HL-60/S4 treated with retinoic acid at 250 ng/mL for 4 days and 3 days (cell line): Measurements from ENCODE around the gene OBSL1.

Experiments used
- in situ Hi-C: fragments of 300-500 bp; cut with MboI; formaldehyde crosslinking; loops from 2 replicates; pipeline ENCODE4 v1.7.0; 2022; ENCODE audit warnings: low sequenced_read_pairs

OBSL1 gene

DNA sequence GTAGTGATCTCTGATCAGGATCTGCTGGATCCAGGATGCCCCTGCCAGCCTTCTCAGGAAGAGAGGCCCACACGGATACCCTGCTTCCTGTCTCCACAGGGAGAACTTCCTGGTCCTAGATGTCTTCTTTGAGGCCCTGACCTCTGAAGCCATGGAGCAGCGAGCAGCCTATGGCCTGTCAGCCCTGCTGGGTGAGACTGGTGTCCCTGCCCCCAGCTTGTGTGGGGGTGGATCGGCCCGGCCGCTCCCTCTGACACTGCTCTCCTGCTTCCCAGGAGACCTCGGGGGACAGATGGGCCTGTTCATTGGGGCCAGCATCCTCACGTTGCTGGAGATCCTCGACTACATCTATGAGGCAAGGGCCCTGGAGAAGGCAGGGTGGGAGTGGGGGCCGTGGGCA lies 34.4 kb downstream of the OBSL1 start:
- in situ Hi-C loops = no loop called here

- in situ Hi-C loops = no loop called here
Observed at GRCh38 chr2:219536425-219536824, 34.9 kb downstream of the OBSL1 start.

- in situ Hi-C loops = no loop called here
Observed at GRCh38 chr2:219533930-219534661, 37.2 kb downstream of the OBSL1 start.

DNA sequence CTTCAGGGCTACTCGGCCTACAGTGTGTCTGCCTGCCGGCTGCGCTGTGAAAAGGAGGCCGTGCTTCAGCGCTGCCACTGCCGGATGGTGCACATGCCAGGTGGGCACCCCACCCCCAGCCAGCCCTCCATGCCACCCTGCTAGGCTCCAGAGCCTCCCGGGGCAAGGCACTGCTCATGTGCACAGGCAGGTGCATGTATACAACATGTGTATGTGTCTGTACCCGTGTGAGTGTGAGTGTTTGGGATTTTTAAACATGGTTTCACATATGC lies 39.0 kb downstream of the OBSL1 start:
- in situ Hi-C loops = no loop called here

GRCh38 chr2:219531639-219532377 lies 39.5 kb downstream of the OBSL1 start:
- in situ Hi-C loops = no loop called here

DNA sequence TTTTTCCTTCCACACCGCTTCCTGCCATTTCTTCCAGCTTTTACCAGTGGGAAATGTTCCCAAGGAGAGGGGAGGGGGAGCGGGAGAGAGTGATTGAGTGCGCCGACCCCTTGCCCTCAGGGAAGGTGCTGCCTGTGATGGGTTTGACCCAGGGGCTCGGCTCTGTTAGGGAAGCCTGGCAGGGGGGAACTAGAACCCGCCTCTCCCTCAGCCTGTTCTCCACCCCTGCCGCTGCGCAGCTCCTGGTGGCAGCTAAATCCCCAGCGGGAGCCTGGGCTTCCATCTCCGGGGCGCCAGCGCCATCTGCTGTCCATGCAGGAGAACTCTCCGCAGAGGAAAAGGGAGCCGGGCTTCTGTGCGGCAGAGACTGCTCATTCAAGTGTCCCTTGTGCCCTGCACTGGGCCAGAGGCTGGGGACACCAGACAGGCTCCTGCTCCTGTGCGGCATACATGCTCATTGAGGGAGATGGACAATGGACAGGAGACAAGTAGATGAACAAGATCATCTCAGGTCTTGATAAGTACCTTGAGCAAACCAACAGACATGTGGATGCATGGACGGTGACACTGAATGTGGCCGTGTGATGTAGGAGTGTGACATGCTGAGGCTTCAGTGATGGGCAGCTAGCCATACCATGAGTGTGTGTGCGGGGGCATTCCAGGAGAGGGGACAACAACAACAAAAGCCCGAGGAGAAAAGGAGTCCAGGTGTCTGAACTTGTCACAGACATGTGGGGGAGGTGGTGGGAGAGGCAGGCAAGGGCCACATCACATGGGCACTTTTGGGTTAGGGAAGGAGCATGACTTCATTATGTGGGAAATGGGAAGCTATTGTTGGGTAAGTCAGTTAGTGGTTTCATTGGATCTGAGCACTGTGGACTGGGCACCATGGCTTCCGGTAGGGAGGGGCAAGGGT lies 41.0 kb downstream of the OBSL1 start:
- in situ Hi-C loops = no loop called here

GRCh38 chr2:219527472-219527871 lies 43.9 kb downstream of the OBSL1 start:
- in situ Hi-C loops = no loop called here

- in situ Hi-C loops = no loop called here
Observed at GRCh38 chr2:219527076-219527394, 44.3 kb downstream of the OBSL1 start.

DNA sequence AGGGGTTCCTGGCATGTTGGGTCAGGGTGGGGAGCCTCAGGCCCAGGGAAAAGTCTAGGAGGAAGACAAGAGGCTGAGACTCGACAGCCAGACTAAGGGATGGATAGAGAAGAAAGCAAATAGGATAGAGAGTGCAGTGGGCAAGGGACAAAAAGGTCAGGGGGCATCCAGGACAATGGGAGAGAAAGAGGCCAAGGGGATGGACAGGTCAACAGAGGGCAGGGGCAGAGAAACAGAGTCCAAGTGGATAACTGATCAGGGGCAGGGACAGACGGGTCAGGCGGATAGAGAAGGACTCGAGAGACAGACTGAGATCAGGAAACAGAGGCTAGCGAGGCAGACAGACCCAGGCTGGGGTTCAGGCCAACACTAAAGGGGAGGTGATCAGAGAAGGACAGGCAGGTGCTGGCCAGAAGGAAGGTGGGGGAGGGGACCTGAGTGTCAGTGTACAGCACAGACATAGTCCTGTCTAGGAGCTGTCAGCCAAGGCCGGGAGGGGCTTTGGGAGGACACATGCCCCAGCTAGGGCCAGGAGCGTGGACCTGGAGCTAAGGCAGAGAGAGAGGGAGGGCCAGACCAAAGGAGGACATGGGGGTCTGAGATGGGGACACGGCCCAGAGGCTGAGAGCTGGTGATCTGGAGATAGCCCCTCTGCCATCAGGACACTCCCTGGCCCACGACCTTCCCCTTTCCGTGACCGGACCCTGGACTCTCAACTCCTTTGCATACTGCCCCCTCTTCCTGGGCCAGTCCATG lies 44.8 kb downstream of the OBSL1 start:
- in situ Hi-C loops = no loop called here

GRCh38 chr2:219525533-219526232 lies 45.7 kb downstream of the OBSL1 start:
- in situ Hi-C loops = no loop called here

GRCh38 chr2:219524817-219525216 lies 46.5 kb downstream of the OBSL1 start:
- in situ Hi-C loops = no loop called here

DNA sequence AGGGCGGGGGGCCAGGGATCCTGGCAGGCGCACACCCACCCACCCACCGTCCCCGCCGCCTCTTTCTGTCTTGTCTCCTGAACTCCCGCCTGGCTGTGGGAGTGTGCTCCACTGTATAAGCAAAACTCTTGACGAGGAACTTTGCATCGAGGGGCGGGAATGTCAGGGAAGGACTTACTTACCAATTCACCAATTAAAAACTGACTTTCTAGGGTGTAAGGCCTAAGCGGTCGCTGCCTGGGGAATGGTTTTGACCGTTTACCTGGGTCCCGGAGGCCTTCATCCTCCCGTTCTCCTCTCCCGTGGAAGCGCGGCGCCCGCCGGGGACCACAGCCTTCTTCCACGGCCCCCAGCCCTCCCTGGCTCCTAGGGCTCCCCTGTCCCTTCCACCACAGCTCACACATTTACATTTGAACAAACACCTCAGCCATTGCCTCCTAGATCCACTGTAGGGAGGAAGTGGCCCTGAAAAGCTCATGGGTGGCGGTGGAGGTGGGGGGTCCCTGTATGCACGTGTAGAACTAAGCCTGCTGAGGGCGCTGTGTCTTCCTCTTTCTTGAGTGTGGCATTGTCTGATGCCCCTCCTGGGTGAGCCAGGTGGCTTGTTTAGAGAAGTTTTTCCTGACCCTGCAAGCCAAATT lies 48.2 kb downstream of the OBSL1 start:
- in situ Hi-C loops = no loop called here

- in situ Hi-C loops = no loop called here
Observed at GRCh38 chr2:219522111-219523030, 49.0 kb downstream of the OBSL1 start.

- in situ Hi-C loops = no loop called here
Observed at GRCh38 chr2:219521066-219521880, 50.1 kb downstream of the OBSL1 start.

- in situ Hi-C loops = no loop called here
Observed at GRCh38 chr2:219520079-219520478, 51.3 kb downstream of the OBSL1 start.

DNA sequence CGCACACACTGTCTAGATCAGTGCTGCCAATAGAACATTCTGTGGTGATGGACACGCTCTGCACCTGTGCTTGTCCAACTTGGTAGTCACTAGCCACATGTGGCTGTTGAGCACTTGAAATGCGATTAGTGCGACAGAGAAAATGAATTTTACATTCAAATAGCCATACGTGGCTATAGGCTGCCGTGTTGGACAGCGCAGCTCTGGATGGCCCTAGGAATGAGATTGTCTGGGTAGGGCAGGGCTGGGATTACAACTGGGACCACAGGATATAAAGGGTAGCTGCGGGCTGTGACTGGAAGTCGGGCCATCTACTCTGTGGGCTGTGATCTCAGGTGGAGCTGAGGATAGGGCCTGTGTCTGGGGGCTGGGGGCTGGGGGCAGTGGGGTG lies 51.8 kb downstream of the OBSL1 start:
- in situ Hi-C loops = no loop called here

GRCh38 chr2:219517954-219518778 lies 53.2 kb downstream of the OBSL1 start:
- in situ Hi-C loops = no loop called here
